GM23248 (cell line): ENCODE measurements around the gene NOL7.

ENCODE experiments used
- EZH2 ChIP-seq: fragments of 200-600 bp; sonication (generic); IDR thresholded peaks from 2 replicates; pipeline ENCODE4 v1.6.1; 2018; ENCODE audit warnings: antibody characterized with exemption, mild to moderate bottlenecking; ENCODE audit not compliant: insufficient read depth, poor library complexity, severe bottlenecking
- EZH2phosphoT487 ChIP-seq: fragments of 200-600 bp; sonication (generic); IDR thresholded peaks from 2 replicates; pipeline ENCODE4 v1.6.1; 2018; ENCODE audit warnings: antibody characterized with exemption, moderate library complexity, mild to moderate bottlenecking, low read depth; ENCODE audit not compliant: insufficient read depth

DNA sequence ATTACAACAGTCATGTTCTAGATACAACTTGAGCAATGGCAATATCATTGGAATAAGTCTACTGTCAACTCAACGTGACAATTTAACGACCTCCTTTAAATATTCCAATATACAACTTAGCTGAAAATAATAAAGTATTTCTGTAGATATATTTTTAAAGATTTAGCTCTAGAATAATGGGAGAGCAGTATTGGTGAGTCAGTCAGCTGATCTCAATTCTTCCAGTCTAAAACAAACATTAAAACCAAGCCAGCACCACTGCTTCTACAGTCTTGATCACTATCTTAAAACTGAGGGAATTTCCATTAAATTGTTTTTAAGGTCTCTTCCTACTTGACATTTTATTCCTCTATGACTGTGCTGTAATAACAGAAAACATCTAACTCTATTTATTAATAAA lies 38.2 kb downstream of the NOL7 start:
- TF ChIP-seq EZH2 (no peak), EZH2phosphoT487 (no peak)
